Measurements from ENCODE around the gene ZMIZ1. TPM values are rescaled to one million over a fixed set of nuclear protein-coding genes. Genes with fewer than 3 reads are reported as not detected.

The ZMIZ1 gene
- polyA plus RNA-seq, 1 donor from 2014 or later: 4.6 TPM

DNA sequence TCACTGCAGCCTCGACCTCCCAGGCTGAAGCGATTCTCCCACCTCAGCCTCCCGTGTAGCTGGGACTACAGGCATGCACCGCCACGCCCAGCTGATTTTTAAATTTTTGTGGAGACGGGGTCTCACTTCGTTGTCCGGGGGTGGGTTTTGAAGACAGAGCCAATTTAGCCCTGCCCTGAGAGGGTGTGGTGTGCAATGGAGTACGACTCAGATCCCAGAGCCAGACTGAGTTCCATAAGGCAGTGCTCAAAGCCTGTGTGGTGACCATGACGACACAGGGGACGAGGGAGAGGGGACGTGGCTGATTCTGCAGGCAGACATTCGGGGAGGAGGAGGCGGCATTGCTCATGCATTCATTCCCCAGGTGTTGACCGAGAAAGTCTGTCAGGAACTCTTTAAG, 72.1 kb downstream of the ZMIZ1 start:
- no peak overlapping the region for H3K4me3 Mint-ChIP-seq

DNA sequence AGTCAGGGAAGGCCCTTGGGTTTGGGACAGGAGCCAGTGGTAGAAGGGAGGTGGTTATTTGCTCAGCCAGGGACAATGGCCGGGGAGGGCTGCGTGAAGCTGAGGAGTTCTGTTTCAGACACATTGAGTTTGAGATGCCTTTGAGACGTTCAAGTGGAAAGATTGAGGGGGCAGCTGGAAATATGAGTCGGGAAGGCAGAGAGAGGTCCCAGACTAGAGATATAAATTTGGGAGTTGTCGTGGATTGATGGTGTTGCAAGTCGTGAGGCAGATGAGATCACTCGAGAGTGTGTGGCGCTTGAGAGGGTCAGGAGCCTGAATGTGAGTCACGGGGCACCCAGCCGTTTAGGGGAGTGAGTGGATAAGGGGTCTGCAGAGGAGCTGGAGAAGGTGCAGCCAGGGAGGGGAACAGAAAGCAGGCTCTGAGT, 73.3 kb downstream of the ZMIZ1 start:
- peaks cover 12% of the 10 kb centered on the region for H3K27me3 Mint-ChIP-seq
- H3K4me3 Mint-ChIP-seq: no peak overlapping the region
- H3K36me3 Mint-ChIP-seq: no peaks in the 10 kb centered on the region
- no peak overlapping the region for H3K27ac Mint-ChIP-seq
- H3K9me3 Mint-ChIP-seq: no peaks in the 10 kb centered on the region
- H3K4me1 Mint-ChIP-seq: peaks cover 0 to 11% (median 11%) of the 10 kb centered on the region in 3 donors

More for the DNA sequence above, 72.1 kb downstream of the ZMIZ1 start:
- Mint-ChIP-seq H3K27ac (no peak overlapping the region), H3K4me1 (peaks cover 3 to 17% (median 16%) of the 10 kb centered on the region in 3 donors), H3K36me3 (no peaks in the 10 kb centered on the region), H3K9me3 (no peaks in the 10 kb centered on the region), H3K27me3 (peaks cover 12% of the 10 kb centered on the region)

DNA sequence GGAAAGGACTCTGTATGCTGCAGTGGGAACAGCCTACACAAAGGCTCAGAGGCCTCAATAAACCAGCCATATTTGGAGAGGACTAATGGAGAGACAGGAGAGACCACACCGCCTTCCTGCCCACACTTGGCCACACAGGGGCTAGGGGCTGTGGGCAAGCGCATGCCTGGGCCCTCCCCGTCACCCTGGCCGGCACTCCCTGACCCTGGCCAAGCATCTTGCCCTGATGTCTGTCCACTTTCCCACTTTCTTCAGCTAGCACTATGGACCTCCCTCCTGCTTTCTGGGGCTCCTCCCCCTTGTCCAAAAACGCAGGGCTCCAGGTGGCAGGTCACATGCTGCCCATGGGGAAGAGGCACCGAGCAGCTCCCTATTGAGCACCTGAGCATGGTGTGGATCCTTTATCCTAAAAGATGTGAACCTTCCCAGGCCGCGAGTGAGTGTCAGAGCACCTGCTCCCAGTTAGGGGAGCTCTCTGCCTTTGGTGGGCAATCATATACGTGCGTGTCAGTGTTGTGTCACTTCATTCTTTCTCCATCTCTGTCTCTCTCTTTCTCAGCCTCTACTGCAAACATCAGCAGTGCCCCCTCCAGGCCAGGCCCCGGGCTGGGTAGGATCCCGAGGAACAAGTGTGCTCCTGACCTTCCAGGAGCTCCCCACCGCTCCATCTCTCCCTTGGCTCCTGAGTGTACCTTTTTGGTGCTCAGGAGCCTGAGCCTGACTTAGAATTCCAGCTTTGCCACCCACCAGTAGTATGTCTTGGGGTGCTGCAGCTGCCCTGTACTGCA, 74.0 kb downstream of the ZMIZ1 start:
- no peak overlapping the region for H3K27ac Mint-ChIP-seq
- peaks cover 0 to 9% (median 8%) of the 10 kb centered on the region in 3 donors for H3K4me1 Mint-ChIP-seq
- H3K9me3 Mint-ChIP-seq: no peaks in the 10 kb centered on the region
- no peak overlapping the region for H3K4me3 Mint-ChIP-seq
- H3K36me3 Mint-ChIP-seq: no peaks in the 10 kb centered on the region
- peaks cover 12% of the 10 kb centered on the region for H3K27me3 Mint-ChIP-seq

DNA sequence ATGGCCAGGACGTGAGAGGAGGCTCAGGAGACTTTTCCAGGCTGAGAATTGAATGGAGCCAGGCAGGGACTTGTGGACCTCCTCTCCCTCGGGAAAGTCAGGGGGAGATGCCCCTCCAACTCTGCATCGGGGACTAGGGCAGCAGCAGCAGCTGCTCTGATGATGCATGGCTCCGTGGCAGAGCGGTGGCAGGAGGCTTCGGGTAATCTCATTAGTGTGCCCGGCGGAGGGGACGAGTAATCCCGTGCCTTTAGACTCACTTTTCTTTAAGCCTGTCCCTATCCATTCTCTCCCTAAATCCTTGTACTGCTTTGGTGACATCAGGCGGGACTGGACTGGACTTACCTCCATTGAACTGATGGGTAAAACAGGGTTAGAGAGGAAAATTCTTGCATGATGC, 75.1 kb downstream of the ZMIZ1 start:
- no peak overlapping the region for H3K4me3 Mint-ChIP-seq
- H3K27ac Mint-ChIP-seq: no peak overlapping the region
- no peaks in the 10 kb centered on the region for H3K9me3 Mint-ChIP-seq
- no peaks in the 10 kb centered on the region for H3K36me3 Mint-ChIP-seq
- peaks cover 0 to 6% (median 5%) of the 10 kb centered on the region in 3 donors for H3K4me1 Mint-ChIP-seq
- H3K27me3 Mint-ChIP-seq: peaks cover 12% of the 10 kb centered on the region

DNA sequence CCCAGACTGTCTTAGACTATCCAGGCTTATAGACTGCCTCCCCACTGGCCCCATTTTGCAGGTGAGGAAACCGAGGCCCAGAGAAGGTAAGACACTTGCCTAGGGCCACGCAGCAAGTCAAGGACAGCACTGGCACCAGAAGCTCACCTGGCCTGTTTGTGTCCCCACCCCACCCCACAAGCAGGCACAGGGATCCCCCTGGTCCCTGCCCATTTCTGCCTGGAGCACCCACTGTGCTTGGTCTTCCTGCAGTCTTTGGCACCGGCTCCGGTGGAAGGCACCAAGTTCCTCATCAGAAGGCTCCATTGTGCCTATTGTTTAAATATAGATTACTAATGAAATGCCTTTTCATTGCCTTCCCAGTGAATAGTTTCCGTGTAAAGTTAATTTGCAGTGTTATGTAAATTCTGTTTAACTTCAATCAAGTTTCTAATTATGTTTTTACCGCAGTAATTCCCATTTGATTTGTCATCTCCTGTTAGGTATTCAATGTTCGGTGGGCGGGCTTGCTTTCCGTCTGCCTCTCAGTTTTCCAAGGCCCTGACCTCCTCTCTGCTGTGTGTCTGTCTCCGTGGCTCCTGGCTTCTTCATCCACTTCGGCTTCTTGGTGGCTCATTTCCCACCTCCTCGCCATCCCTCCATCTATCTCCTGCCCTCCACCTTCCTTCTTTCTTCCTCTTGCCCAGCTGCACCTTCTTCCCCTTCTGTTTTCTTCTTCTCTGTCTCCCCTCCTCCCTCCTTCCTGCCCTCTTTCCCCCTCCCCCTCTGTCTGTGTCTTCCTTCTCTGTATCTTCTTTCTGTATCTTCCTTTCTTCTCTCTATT, 75.8 kb downstream of the ZMIZ1 start:
- Mint-ChIP-seq H3K27ac (no peak overlapping the region), H3K9me3 (no peaks in the 10 kb centered on the region), H3K4me1 (peaks cover 0 to 7% (median 5%) of the 10 kb centered on the region in 3 donors), H3K27me3 (peaks cover 12% of the 10 kb centered on the region), H3K36me3 (no peaks in the 10 kb centered on the region), H3K4me3 (peak overlapping the region in 1 of 4 donors; percentile 33)

DNA sequence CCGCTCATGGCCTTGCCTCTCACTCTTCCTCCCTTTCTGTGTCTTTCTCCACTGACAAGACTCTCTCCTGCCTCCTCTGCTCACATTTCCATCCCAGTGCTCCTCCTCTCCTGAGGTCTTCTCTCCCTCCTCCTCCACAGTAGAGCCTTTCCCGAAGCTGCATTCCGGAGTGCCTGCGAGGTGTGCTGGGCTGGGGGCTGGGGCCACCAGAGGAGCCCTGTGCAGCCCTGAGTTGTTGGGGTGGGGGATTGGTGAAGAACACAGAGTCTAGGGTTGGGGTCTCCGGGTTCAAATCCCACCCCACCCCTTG, 76.4 kb downstream of the ZMIZ1 start:
- Mint-ChIP-seq H3K36me3 (no peaks in the 10 kb centered on the region), H3K27me3 (peaks cover 13% of the 10 kb centered on the region), H3K27ac (no peak overlapping the region), H3K4me3 (no peak overlapping the region), H3K9me3 (no peaks in the 10 kb centered on the region), H3K4me1 (peaks cover 0 to 8% (median 5%) of the 10 kb centered on the region in 3 donors)

DNA sequence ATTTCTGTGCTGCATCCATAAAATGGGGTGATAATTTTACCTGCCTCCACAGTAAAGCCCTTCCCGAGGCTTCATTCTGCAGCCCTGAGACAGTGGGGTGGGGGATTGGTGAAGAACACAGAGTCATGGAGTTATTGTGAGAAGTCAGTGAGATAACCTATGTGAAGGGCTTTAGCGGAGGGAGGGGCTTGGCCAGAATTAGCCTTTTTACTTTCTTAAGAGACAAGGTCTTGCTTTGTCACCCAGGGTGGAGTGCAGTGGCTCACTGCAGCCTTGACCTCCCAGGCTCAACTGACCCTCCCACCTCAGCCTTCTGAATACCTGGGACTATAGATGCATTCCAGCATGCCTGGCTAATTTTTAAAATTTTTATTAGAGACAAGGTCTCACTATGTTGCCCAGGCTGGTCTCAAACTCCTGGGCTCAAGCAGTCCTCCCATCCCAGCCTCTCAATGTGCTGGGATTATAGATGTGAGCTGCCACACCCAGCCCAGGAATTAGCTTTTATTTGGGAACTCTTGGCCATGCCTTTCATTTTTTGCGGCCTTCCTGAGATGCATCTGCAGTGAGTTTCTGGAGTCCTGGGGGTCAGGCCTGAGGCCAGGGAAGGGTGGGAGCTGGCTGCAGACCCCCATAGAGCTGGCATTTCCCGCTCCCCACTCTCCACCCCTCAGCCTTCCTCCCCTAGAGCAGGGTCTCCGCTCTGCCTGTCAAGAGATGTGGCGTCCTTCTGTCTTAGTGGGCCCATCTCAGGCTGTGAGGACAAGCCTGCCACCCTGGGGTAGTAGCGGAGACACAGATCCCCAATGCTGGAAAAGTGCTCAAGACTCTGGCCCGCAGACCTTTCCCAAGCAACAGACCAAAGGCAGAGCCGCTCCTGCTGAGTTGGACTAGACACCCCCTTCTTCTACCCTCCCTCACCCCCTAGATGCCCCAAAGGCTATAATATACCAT, 77.0 kb downstream of the ZMIZ1 start:
- Mint-ChIP-seq H3K27ac (no peak overlapping the region), H3K4me1 (peaks cover 4 to 12% (median 7%) of the 10 kb centered on the region in 3 donors), H3K9me3 (no peaks in the 10 kb centered on the region), H3K27me3 (peaks cover 13% of the 10 kb centered on the region), H3K36me3 (no peaks in the 10 kb centered on the region), H3K4me3 (no peak overlapping the region)

DNA sequence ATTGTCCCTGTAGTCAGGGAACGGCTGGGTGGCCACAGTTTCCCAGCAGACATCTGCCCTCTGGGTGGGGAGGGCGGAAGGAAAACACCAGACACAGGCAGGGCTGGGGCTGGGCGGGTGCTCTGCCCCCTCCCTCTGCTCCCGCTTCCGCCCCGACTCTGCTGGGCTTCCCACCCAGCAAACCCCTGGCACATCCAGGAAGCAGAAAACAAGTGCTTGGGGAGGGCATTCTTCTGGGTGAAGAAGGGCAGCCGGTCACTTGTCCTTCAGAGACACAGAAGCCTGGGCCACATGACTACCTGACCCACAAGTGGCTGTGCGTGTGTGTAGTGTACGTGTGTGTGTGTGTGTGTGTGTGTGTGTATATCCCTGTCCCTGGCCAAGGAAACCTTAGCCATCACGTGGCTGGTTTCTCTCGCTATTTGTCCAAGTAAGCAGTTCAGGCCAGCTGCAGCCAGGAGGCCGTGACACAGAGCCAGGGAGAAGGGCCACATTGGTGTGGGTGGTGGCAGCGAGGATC, 77.9 kb downstream of the ZMIZ1 start:
- H3K4me3 Mint-ChIP-seq: no peak overlapping the region
- peaks cover 13% of the 10 kb centered on the region for H3K27me3 Mint-ChIP-seq
- no peaks in the 10 kb centered on the region for H3K36me3 Mint-ChIP-seq
- no peaks in the 10 kb centered on the region for H3K9me3 Mint-ChIP-seq
- H3K4me1 Mint-ChIP-seq: peaks cover 4 to 12% (median 8%) of the 10 kb centered on the region in 3 donors
- no peak overlapping the region for H3K27ac Mint-ChIP-seq

DNA sequence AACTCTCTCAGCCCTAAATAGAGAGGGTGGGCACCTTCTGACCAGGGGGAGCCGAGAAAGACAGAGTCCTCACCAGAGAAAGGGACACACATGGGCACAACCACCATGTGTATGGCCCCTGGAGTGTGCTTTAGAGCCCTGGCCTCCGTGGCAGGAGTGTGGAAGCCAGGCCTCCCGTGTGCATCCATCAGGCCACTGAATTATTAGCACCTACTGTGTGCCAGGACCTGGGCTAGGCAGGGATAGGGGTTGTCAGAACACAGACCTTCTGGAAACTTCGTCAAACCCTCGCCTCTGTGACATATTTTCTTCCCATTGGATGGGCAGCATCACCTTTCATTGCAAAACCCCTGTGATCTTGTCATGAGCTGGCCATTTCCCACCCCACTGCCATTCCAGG, 78.5 kb downstream of the ZMIZ1 start:
- H3K36me3 Mint-ChIP-seq: no peaks in the 10 kb centered on the region
- H3K9me3 Mint-ChIP-seq: no peaks in the 10 kb centered on the region
- peaks cover 4 to 12% (median 6%) of the 10 kb centered on the region in 3 donors for H3K4me1 Mint-ChIP-seq
- no peak overlapping the region for H3K4me3 Mint-ChIP-seq
- H3K27me3 Mint-ChIP-seq: peaks cover 13% of the 10 kb centered on the region
- H3K27ac Mint-ChIP-seq: peak overlapping the region in 1 of 3 donors; percentile 20

DNA sequence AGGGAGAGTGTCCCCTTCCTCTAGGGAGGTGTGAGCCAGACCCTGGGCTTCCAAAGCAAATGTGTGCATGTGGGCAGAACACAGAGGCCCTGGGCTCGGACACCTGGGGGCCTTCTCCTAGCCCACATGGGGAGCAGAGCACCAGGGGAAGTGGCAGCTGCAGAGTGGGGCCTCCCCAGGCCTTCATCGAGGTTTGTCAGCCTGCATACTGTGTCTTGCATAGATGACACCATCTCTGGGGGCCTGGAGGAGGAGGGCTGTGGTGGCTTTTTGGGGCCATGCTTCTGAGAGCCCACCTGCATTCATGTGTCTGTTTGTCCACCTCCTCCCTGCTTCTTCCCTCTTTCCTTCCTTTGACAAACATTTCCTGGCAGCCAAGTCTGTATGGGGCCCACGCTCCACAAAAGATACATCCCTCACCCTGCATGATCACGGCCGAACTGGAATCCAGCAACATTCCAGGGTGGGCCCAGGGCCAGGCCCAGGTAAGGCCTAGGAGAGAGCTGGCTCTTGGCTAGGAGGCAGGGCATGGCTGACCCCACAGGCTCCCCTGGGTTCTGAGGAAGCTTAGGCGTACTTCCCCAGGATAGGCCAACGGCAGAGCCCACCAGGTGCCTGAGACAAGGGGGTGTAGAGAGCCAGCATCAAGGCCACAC, 79.2 kb downstream of the ZMIZ1 start:
- H3K27me3 Mint-ChIP-seq: peaks cover 13% of the 10 kb centered on the region
- no peaks in the 10 kb centered on the region for H3K9me3 Mint-ChIP-seq
- H3K4me3 Mint-ChIP-seq: no peak overlapping the region
- H3K4me1 Mint-ChIP-seq: peaks cover 4 to 12% (median 6%) of the 10 kb centered on the region in 3 donors
- H3K36me3 Mint-ChIP-seq: no peaks in the 10 kb centered on the region
- no peak overlapping the region for H3K27ac Mint-ChIP-seq

DNA sequence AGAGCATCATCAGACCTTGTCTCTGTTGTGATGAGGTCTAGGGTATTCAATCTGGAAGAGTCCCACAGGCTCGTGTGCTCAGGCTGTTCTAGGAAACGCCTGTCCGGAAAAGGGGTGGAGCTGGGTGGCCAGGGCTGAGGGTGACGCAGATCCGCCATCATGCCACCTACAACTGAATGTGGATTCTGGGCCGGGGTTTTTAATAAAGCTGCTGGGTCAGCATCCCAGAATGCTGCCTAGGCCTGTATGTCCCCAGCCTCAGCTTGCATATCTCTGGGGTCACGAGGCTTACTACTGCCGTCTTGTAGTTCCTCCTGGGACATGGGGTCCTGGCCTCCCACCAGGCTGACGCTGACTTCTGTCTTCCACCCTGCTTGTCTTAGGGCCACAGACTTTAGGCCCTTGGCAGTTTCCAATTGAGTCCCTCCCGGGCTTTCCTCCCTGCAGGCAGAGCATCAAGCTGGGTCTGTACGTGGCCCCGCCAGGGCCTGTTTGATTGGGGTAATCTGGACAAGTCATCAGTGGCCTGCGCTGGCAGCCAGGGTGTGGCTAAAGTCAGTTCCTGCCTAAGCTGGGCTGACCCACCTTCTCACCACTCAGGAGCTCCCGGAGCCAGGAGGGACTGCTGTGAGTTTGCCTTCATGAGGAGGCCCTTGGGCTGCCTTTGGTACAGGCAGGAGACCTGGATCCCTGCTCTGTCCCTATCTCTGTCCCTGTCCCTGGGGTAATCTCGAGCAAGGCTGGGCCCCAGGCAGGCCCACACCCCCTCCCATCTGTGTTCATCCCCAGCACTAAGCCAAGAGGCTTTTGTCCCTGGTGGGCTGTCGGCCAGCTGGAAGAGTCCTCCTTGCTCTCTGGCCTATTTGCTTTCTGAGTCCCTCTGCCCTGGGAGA, 79.9 kb downstream of the ZMIZ1 start:
- H3K9me3 Mint-ChIP-seq: no peaks in the 10 kb centered on the region
- H3K4me1 Mint-ChIP-seq: peaks cover 4 to 12% (median 6%) of the 10 kb centered on the region in 3 donors
- no peaks in the 10 kb centered on the region for H3K36me3 Mint-ChIP-seq
- H3K4me3 Mint-ChIP-seq: peak overlapping the region in 1 of 4 donors; percentile 3
- H3K27me3 Mint-ChIP-seq: peaks cover 13% of the 10 kb centered on the region
- no peak overlapping the region for H3K27ac Mint-ChIP-seq

DNA sequence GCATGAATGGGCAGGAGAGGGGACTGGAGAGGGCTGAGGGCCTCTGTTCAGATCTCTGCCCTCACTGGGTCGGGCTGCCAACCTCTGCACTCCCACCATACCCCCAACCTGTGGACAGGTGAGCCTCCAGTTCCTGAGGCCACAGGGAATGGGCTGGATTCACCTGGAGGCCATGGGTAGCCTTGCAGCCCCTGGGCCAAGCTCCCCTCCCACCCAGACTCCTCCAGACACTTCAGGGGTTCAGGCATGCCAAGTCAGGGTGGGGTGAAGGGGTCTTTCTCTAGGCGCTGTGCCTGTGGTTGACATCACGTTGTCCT, 80.5 kb downstream of the ZMIZ1 start:
- Mint-ChIP-seq H3K36me3 (no peaks in the 10 kb centered on the region), H3K9me3 (no peaks in the 10 kb centered on the region), H3K27me3 (peaks cover 13% of the 10 kb centered on the region), H3K27ac (no peak overlapping the region), H3K4me3 (peak overlapping the region in 1 of 4 donors; percentile 3), H3K4me1 (peaks cover 4 to 12% (median 6%) of the 10 kb centered on the region in 3 donors)

DNA sequence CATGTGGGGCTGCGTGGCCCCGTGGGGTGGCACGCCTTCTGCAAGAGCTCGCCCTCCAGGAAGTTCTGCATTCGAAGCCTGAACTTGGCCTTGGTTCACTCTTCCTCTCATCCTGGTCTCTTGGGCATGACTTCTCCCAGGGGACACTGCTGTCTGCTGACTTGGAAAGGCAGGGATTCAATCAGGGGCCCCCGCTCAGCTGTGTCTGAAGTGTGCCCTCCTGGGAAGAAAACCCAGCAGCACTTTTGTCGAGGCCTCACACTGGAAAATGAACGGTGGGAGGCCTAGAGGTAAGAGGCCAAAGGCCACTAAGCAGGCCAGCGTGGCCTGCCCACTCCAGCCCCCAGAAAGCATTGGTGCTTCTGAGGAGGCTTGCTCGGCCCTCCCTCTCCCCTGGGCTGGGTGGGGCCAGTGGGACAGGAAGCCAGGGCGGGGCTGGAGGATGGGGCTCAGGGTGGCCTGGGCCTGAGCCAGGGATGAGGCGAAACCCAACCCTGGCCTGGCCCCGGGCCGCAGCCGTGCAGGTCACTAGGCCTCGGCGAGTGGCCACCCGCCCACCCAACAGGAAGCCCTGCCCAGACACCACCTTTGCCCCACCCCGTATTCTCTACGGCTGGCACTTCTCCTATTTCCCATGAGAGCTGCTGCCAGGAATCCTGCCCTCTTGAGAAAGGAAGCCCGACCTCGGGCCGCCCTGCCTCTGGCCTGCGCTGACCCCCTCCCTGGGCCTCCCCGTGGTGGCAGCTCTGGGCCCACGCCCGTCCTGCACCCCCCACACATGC, 81.1 kb downstream of the ZMIZ1 start:
- peaks cover 8% of the 10 kb centered on the region for H3K27me3 Mint-ChIP-seq
- peaks cover 4 to 10% (median 4%) of the 10 kb centered on the region in 3 donors for H3K4me1 Mint-ChIP-seq
- H3K4me3 Mint-ChIP-seq: peak overlapping the region in 2 of 4 donors; percentile 43 to 66
- H3K27ac Mint-ChIP-seq: no peak overlapping the region
- H3K9me3 Mint-ChIP-seq: no peaks in the 10 kb centered on the region
- no peaks in the 10 kb centered on the region for H3K36me3 Mint-ChIP-seq

All from IgD-negative memory B cell (primary cell).